Activated T-helper 17 cell treated with anti-CD3 and anti-CD28 coated beads, Interleukin-2, amount 50 U/mL, for 72 hours (primary cell): ENCODE results near the gene ASTN2. TPM values are rescaled to one million over a fixed set of nuclear protein-coding genes. Genes with fewer than 3 reads are reported as not detected.
"Not testable (repeated sequence)": the region's sequence is repeated elsewhere in the genome, so short reads cannot be mapped to it uniquely, and the experiment has no call there.

Experiments
- ATAC-seq: fragments of 150-1000 bp; cut with Tn5 transposase; replicated peaks from 2 replicates; pipeline ENCODE4 v1.10.0; 2021; ENCODE audit warnings: mild to moderate bottlenecking, moderate library complexity
- H3K27ac Mint-ChIP-seq: one replicate; pipeline ENCODE4 v1.8.0; 2022; ENCODE audit warnings: mixed read lengths
- H3K27me3 Mint-ChIP-seq: one replicate; pipeline ENCODE4 v1.8.0; 2022; ENCODE audit warnings: mixed read lengths
- H3K36me3 Mint-ChIP-seq: one replicate; pipeline ENCODE4 v1.8.0; 2022; ENCODE audit warnings: low read depth, mild to moderate bottlenecking, mixed read lengths
- H3K4me1 Mint-ChIP-seq: one replicate; pipeline ENCODE4 v1.8.0; 2022; ENCODE audit warnings: mixed read lengths
- H3K4me3 Mint-ChIP-seq: one replicate; pipeline ENCODE4 v1.8.0; 2022; ENCODE audit warnings: mild to moderate bottlenecking, mixed read lengths
- H3K9me3 Mint-ChIP-seq: one replicate; pipeline ENCODE4 v1.8.0; 2022; ENCODE audit warnings: mixed read lengths
- total RNA-seq, 2 donors: library from RNA; stranded (reverse); gene quantifications; one replicate each; pipeline ENCODE4 v1.2.3, GENCODE V29; 2022

ASTN2 gene
- total RNA-seq, 2 donors from 2014 or later: 3.3 to 5.4 TPM

- Mint-ChIP-seq H3K27ac (peak overlapping the region; percentile 84), H3K9me3 (peaks cover 4% of the 10 kb centered on the region), H3K4me3 (peak overlapping the region; percentile 41), H3K27me3 (no peaks in the 10 kb centered on the region), H3K36me3 (peaks cover 57% of the 10 kb centered on the region), H3K4me1 (peaks cover 30% of the 10 kb centered on the region)
- ATAC-seq: peak; percentile 75
Measured at GRCh38 chr9:116700882-116701865, 713.7 kb downstream of the ASTN2 start.

DNA sequence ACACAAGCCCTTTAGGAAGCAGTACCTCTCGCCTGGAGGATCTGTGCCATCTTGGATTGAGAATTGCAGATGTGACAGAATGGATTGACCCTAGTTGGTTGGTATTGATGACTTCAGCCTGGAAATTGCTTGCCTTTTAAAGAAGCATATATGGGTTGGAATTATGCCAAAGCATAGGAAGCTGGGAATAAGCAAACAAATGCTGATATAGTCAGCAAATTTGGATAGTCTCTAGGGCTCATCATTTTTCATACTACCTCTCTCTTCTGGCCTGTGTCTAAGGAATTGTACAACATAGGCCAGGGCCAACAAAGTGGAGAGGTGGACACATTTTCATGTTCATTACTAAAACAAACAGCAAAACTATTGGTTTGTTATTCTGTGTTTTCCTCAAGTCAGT, 714.6 kb downstream of the ASTN2 start:
- Mint-ChIP-seq H3K27ac (no peak overlapping the region), H3K4me1 (peaks cover 39% of the 10 kb centered on the region)

DNA sequence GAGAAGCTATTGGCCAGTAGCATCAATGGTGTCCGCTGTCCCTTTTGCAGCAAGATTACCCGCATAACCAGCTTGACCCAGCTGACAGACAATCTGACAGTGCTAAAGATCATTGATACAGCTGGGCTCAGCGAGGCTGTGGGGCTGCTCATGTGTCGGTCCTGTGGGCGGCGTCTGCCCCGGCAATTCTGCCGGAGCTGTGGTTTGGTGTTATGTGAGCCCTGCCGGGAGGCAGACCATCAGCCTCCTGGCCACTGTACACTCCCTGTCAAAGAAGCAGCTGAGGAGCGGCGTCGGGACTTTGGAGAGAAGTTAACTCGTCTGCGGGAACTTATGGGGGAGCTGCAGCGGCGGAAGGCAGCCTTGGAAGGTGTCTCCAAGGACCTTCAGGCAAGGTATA, 717.0 kb downstream of the ASTN2 start:
- no peak for ATAC-seq
- no peaks in the 10 kb centered on the region for H3K27me3 Mint-ChIP-seq
- H3K36me3 Mint-ChIP-seq: peaks cover 64% of the 10 kb centered on the region
- no peak overlapping the region for H3K27ac Mint-ChIP-seq
- peaks cover 4% of the 10 kb centered on the region for H3K9me3 Mint-ChIP-seq
- peaks cover 48% of the 10 kb centered on the region for H3K4me1 Mint-ChIP-seq
- no peak overlapping the region for H3K4me3 Mint-ChIP-seq

More for the DNA sequence above, 714.6 kb downstream of the ASTN2 start:
- H3K9me3 Mint-ChIP-seq: peaks cover 4% of the 10 kb centered on the region
- H3K36me3 Mint-ChIP-seq: peaks cover 59% of the 10 kb centered on the region
- H3K4me3 Mint-ChIP-seq: no peak overlapping the region
- ATAC-seq: no peak
- no peaks in the 10 kb centered on the region for H3K27me3 Mint-ChIP-seq

GRCh38 chr9:116697362-116697761, 717.5 kb downstream of the ASTN2 start:
- Mint-ChIP-seq H3K9me3 (peaks cover 4% of the 10 kb centered on the region), H3K36me3 (peaks cover 64% of the 10 kb centered on the region), H3K4me3 (no peak overlapping the region), H3K4me1 (peaks cover 51% of the 10 kb centered on the region), H3K27ac (no peak overlapping the region), H3K27me3 (no peaks in the 10 kb centered on the region)
- no peak for ATAC-seq

DNA sequence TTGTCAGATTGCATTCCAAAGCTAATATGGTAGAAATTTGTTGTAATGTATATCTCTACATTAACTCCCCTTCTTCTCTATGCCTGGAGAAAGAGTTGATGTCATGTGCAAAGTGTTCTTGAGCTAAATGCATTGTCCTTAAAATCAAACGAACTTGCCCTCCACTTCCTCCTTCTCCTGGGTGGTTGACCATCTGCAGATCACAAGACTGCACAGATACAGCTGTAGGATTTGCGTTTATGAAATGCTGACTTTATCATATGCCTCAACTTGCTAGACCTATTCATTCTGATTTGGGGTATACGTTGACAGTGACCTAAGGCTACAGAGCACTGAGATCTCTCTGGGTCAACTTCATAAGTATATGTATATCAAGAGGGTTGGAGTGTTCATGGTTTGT, 719.4 kb downstream of the ASTN2 start:
- no peak overlapping the region for H3K27ac Mint-ChIP-seq
- ATAC-seq: no peak
- H3K9me3 Mint-ChIP-seq: peaks cover 4% of the 10 kb centered on the region
- peaks cover 55% of the 10 kb centered on the region for H3K36me3 Mint-ChIP-seq
- no peaks in the 10 kb centered on the region for H3K27me3 Mint-ChIP-seq
- H3K4me3 Mint-ChIP-seq: no peak overlapping the region
- H3K4me1 Mint-ChIP-seq: peaks cover 40% of the 10 kb centered on the region

DNA sequence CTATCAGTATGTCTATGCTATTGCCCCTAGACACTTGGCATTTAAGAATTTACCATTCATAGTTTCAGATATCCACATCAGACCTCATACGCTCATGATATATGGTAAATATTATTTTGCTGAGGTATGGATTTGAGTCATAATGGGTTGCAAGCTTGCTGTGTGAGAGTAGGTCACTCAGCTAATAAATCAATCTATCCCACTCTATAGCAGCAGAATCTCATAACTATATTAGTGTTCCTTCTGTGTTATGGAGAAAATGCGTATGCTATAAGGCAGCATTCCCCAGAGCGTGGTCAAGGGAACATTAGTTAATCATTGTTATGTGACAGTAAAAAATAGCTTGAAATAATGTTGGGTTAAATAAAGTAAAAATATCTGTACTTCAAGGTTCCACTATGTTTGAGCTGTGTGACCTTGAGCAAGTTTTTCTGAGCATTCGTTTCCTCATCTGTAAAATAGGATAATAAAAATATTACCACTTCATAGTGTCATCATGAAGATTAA, 720.0 kb downstream of the ASTN2 start:
- H3K4me1 Mint-ChIP-seq: peaks cover 36% of the 10 kb centered on the region
- no peak for ATAC-seq
- H3K27ac Mint-ChIP-seq: no peak overlapping the region
- H3K4me3 Mint-ChIP-seq: no peak overlapping the region
- H3K36me3 Mint-ChIP-seq: peaks cover 49% of the 10 kb centered on the region
- H3K27me3 Mint-ChIP-seq: no peaks in the 10 kb centered on the region
- peaks cover under 1% of the 10 kb centered on the region for H3K9me3 Mint-ChIP-seq

GRCh38 chr9:116693233-116693731, 721.6 kb downstream of the ASTN2 start:
- Mint-ChIP-seq H3K4me3 (no peak overlapping the region), H3K27me3 (no peaks in the 10 kb centered on the region), H3K9me3 (no peaks in the 10 kb centered on the region), H3K4me1 (peaks cover 47% of the 10 kb centered on the region), H3K36me3 (peaks cover 33% of the 10 kb centered on the region), H3K27ac (no peak overlapping the region)
- ATAC-seq: peak; percentile 62

- ATAC-seq: no peak
- Mint-ChIP-seq H3K4me3 (peak overlapping the region; percentile 3), H3K9me3 (no peaks in the 10 kb centered on the region), H3K27ac (no peak overlapping the region), H3K27me3 (no peaks in the 10 kb centered on the region), H3K36me3 (peaks cover 26% of the 10 kb centered on the region), H3K4me1 (peaks cover 54% of the 10 kb centered on the region)
Measured at GRCh38 chr9:116692616-116693015, 722.2 kb downstream of the ASTN2 start.

GRCh38 chr9:116691607-116692006, 723.2 kb downstream of the ASTN2 start:
- no peak overlapping the region for H3K27ac Mint-ChIP-seq
- no peaks in the 10 kb centered on the region for H3K27me3 Mint-ChIP-seq
- H3K9me3 Mint-ChIP-seq: no peaks in the 10 kb centered on the region
- H3K36me3 Mint-ChIP-seq: peaks cover 16% of the 10 kb centered on the region
- ATAC-seq: no peak
- H3K4me3 Mint-ChIP-seq: peak overlapping the region; percentile 2
- peaks cover 55% of the 10 kb centered on the region for H3K4me1 Mint-ChIP-seq

- not testable (repeated sequence) for ATAC-seq, H3K9me3 Mint-ChIP-seq, H3K27me3 Mint-ChIP-seq, H3K27ac Mint-ChIP-seq, H3K36me3 Mint-ChIP-seq, H3K4me3 Mint-ChIP-seq
- peaks cover 48% of the 10 kb centered on the region for H3K4me1 Mint-ChIP-seq
Measured at GRCh38 chr9:116690805-116691204, 724.1 kb downstream of the ASTN2 start.

DNA sequence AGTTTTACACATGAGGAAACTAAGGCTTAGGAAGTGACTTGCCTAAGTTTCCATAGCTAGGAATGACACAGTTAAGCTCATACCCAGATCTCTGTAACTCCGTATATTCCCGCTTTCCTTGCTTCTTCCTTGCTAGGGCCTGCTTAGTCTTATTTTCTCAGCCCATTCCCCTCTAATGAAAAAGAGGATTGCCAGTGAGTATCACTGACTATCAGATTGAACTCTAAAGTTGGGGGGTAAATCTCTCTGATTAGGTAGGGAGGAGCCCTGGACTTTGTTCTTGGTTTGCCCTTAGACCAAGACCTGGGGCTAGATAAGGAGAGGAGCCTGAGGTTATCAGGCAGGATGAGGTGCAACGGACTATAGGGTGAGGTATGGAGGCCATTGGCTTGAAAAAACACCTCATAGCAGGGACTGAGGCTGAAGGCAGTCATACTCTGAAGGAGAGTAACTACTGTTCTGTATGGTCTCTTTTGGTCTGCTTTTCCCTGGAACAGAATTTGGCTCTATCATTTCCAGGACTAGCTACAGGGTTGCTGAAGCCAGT, 725.3 kb downstream of the ASTN2 start:
- no peaks in the 10 kb centered on the region for H3K9me3 Mint-ChIP-seq
- peaks cover 10% of the 10 kb centered on the region for H3K36me3 Mint-ChIP-seq
- peaks cover 43% of the 10 kb centered on the region for H3K4me1 Mint-ChIP-seq
- no peak for ATAC-seq
- no peaks in the 10 kb centered on the region for H3K27me3 Mint-ChIP-seq
- no peak overlapping the region for H3K27ac Mint-ChIP-seq
- H3K4me3 Mint-ChIP-seq: peak overlapping the region; percentile 90

DNA sequence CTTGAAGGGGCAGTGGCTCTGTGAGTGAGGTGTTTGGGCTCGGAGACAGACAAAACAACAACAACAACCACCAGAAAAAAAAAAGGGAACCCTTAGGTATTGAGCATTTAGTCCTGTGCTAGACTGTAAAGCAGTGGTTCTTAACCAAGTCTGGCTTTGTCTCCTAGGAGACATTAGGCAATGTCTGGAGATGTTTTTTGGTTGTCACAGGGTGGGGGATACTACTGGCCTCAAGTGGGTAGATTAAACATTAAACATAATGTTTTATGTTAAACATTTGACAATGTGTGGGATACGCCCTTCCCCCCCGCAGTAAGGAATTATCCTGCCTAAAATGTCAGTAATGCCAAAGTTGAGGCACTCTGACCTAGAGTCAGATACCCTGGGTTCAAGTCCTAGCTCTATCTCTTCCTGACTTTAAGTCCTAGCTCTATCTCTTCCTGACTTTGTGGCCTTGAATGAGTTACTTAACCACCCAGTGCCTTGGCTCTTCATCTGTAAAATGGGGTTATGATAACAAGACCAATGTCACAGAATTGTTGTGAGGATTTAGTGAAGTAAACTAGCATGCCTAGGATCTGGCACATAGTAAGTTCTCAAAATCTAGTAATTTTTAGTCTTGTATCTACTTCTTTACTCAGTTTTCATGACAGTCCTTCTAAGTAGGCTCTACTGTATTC, 725.9 kb downstream of the ASTN2 start:
- Mint-ChIP-seq H3K4me1 (peaks cover 42% of the 10 kb centered on the region), H3K27me3 (no peaks in the 10 kb centered on the region), H3K27ac (no peak overlapping the region), H3K9me3 (no peaks in the 10 kb centered on the region), H3K4me3 (peak overlapping the region; percentile 90), H3K36me3 (peaks cover 9% of the 10 kb centered on the region)
- ATAC-seq: no peak

DNA sequence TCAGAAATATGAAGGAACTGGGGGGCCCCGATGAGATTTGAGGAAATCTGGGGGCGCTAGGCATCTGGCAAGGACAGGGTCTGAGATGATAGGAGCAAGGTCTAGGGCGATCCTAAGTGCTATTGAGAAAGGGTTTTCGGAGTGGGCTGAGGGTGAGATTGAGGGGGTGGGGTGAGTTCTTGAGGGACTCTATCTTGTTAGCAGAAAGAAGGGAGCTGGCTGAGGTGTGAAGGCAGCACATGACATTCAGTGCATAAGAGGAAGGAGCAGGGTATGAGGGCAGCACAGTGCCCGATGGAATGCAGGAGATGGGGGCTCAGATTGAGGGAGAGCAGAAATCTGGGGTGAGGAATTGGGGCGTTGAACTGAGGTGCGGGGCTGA, 727.1 kb downstream of the ASTN2 start:
- no peaks in the 10 kb centered on the region for H3K36me3 Mint-ChIP-seq
- H3K27ac Mint-ChIP-seq: peak overlapping the region; percentile 92
- no peak for ATAC-seq
- H3K4me3 Mint-ChIP-seq: peak overlapping the region; percentile 90
- H3K9me3 Mint-ChIP-seq: no peaks in the 10 kb centered on the region
- no peaks in the 10 kb centered on the region for H3K27me3 Mint-ChIP-seq
- H3K4me1 Mint-ChIP-seq: peaks cover 33% of the 10 kb centered on the region

DNA sequence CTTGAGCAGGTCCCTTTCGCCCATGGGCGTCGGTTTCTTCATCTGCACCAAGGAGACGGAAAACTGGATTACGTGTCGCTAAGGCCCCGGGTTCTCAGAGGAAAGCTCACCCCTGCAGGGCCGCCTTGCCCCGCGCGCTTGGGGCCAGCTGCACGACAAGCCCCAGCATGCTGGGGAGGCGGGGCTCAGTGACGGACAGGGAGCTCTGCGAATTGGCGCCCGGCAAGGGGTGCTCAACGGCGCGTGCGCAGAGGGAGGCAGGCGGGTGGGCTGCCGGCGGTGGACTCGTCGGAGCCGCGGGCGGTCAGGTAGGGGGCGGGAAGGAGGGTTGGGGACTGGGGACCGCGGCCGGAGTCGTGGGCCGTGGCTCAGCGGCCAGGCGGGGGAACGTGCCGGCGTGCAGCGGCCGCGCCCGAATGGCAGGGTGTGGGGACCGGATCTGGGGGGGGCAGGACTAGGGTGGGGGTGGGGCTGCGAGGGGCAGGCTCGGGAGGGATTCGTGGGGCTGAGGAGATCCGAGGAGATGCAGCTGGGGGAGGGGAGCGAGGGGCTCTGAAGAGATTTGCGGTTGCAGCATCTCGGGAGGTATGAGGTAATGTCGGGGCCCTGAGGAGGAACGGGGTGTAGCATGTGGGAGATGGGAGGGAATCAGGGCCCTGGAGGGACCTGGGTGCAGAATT, 727.6 kb downstream of the ASTN2 start, which contains the start of gene TRIM32:
Gene TRIM32 (plus strand): TSS at position 232 of the 680 bp plus-strand sequence. CDS start 10,438 bp downstream, outside the sequence.
- no peaks in the 10 kb centered on the region for H3K9me3 Mint-ChIP-seq
- peak; percentile 99 for ATAC-seq
- H3K27me3 Mint-ChIP-seq: no peaks in the 10 kb centered on the region
- H3K36me3 Mint-ChIP-seq: no peaks in the 10 kb centered on the region
- H3K4me3 Mint-ChIP-seq: peak within 1 kb of the TSS; percentile 90
- H3K4me1 Mint-ChIP-seq: peaks cover 28% of the 10 kb centered on the region
- peak within 1 kb of the TSS; percentile 92 for H3K27ac Mint-ChIP-seq
